Nephron (organoid): ENCODE results near the gene DOCK1.

Source experiments
- H3K27ac Mint-ChIP-seq, 3 experiments: 2 replicates each; pipeline ENCODE4 v1.8.0; 2020; ENCODE audit warnings: mixed read lengths in 3 of 3, mild to moderate bottlenecking in 2 of 3, moderate library complexity in 1 of 3
- H3K27me3 Mint-ChIP-seq: 2 replicates; pipeline ENCODE4 v1.8.0; 2021; ENCODE audit warnings: low read depth, mild to moderate bottlenecking, moderate library complexity, mixed read lengths
- H3K36me3 Mint-ChIP-seq: 2 replicates; pipeline ENCODE4 v1.8.0; 2020; ENCODE audit warnings: low read depth, mixed read lengths
- H3K4me1 Mint-ChIP-seq: 2 replicates; pipeline ENCODE4 v1.8.0; 2020; ENCODE audit warnings: mixed read lengths
- H3K4me3 Mint-ChIP-seq, 3 experiments: 2 replicates each; pipeline ENCODE4 v1.8.0; 2020; ENCODE audit warnings: mild to moderate bottlenecking in 3 of 3, mixed read lengths in 3 of 3, moderate library complexity in 2 of 3
- H3K9me3 Mint-ChIP-seq: 2 replicates; pipeline ENCODE4 v1.8.0; 2020; ENCODE audit warnings: mixed read lengths
- TF ChIP-seq, protein P1 (sequence below), 3 experiments: fragments of 200-600 bp; sonication (generic); IDR thresholded peaks; one replicate each; pipeline ENCODE4 v1.5.0; 2021; ENCODE audit warnings: antibody characterized with exemption in 3 of 3; ENCODE audit not compliant: unreplicated experiment in 3 of 3

The DOCK1 gene

DNA sequence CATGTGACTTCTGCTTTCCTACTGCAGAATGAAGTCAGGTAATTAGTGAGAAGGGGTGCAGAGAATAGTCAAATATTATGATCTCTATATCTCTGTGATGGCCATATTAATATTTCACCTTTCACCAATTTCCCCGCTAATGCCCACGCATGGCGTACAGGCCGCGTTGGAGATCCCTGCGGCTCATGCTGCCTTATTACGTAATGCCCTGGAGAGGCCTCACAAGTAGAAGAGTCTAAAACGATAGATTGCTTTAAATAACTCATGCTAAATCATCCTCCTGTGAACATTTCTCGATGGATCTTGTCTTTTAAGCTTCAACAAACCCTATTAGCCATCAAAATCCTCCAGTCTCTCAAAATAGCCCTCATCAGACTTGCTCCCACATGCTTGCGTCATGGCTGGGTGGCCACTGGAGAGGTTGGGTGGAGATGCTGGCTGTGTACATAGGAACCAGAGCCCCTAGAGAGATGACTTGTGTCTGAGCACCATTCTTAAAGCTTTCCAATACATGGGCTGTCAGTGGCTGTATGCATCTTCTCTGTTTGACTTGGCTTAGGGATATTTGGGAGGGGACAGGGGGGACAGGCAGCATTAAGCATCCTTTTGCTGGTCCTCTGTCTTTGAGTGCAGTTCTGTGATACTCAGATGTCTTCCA is 370.7 kb downstream of the DOCK1 start:
- H3K4me3 Mint-ChIP-seq, result no peak overlapping the region
- H3K27ac Mint-ChIP-seq, result no peak overlapping the region
- H3K9me3 Mint-ChIP-seq, result no peaks in the 10 kb centered on the region
- peaks cover 53% of the 10 kb centered on the region for H3K36me3 Mint-ChIP-seq
- TF ChIP-seq, protein P1, sequence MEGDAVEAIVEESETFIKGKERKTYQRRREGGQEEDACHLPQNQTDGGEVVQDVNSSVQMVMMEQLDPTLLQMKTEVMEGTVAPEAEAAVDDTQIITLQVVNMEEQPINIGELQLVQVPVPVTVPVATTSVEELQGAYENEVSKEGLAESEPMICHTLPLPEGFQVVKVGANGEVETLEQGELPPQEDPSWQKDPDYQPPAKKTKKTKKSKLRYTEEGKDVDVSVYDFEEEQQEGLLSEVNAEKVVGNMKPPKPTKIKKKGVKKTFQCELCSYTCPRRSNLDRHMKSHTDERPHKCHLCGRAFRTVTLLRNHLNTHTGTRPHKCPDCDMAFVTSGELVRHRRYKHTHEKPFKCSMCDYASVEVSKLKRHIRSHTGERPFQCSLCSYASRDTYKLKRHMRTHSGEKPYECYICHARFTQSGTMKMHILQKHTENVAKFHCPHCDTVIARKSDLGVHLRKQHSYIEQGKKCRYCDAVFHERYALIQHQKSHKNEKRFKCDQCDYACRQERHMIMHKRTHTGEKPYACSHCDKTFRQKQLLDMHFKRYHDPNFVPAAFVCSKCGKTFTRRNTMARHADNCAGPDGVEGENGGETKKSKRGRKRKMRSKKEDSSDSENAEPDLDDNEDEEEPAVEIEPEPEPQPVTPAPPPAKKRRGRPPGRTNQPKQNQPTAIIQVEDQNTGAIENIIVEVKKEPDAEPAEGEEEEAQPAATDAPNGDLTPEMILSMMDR (IDR thresholded peaks at IDR 0.05; ENCODE audit: unreplicated experiment in 3 of 3), result no peak
- no peaks in the 10 kb centered on the region for H3K27me3 Mint-ChIP-seq
- H3K4me1 Mint-ChIP-seq, result no peaks in the 10 kb centered on the region

DNA sequence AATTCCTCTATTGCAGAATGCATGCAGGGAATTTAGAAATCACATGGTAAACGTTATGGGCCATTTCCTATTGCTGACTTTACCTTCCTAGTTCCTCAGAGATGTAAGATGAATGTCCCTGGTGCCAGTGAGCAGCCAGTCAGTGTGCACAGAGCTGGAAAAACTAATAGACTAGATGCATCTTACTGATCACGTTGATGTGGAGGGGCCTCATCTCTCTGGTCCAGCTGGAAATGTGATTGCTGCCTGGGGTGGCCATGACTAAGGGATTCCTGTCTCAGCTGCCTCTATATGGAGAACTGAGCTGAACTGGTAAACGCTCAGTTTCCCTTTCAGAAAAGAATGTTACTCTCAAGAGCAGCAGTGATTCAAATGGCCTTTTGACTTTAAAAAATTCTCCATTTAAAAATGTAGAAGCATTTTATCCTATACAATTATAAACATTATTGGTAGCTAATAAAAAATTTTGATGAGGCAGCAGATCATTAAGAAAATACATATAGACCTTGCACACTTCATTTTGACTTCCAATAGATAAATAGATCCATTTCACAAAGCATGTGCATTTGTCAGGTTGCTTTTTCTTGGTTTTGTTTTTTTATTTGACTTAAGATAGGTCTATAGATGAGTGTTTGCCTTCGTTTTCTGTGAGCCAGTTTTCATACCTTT is 371.7 kb downstream of the DOCK1 start:
- Mint-ChIP-seq H3K36me3 (peaks cover 57% of the 10 kb centered on the region), H3K9me3 (no peaks in the 10 kb centered on the region), H3K27me3 (no peaks in the 10 kb centered on the region), H3K4me3 (no peak overlapping the region), H3K4me1 (no peaks in the 10 kb centered on the region), H3K27ac (no peak overlapping the region)
- TF ChIP-seq, protein P1 (IDR thresholded peaks at IDR 0.05; ENCODE audit: unreplicated experiment in 3 of 3), result no peak

DNA sequence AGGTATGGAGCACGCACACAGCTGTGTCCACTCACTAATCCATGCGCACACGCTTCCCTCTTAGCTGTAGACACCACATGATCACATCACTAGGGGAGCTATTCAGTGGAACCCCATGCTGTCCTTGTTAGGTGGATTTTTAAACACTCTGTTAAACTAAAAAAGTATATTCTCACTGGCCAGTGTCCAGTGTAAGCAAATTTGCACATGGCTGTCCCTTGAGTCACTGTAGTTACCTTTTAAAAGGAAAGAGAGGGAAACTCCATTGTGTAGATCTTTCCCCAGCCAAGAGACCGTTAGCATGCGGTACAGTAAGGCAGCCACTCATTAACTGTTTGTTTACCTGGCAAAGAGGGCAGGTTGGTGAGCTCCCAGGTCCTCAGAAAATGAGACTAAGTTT is 372.8 kb downstream of the DOCK1 start:
- Mint-ChIP-seq H3K4me1 (no peaks in the 10 kb centered on the region), H3K36me3 (peaks cover 54% of the 10 kb centered on the region)

DNA sequence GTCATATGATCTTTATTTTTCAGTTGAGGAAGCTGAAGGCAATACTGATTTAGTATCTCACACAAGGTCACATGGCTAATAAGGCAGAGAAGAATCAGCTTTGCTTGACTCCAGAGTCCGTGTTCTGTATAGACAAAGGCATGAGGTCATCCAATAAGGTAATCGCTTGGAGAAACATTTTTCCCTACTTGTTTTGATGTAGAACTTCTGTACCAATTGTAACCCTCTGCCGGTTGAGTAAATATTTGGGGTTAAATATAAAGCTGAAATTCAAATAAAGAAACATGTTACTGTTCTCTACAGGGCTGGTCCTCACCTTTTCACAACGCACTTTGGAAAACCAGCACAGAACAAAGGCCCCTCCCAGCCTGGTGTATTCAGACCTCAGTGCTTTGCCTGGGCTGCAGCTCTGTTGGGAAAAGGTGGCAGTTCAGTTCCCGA is 374.1 kb downstream of the DOCK1 start:
- H3K9me3 Mint-ChIP-seq, result no peaks in the 10 kb centered on the region
- TF ChIP-seq, protein P1 (IDR thresholded peaks at IDR 0.05; ENCODE audit: unreplicated experiment in 3 of 3), result no peak
- H3K4me3 Mint-ChIP-seq, result no peak overlapping the region
- H3K4me1 Mint-ChIP-seq, result peaks cover 6% of the 10 kb centered on the region
- no peaks in the 10 kb centered on the region for H3K27me3 Mint-ChIP-seq
- peaks cover 55% of the 10 kb centered on the region for H3K36me3 Mint-ChIP-seq
- no peak overlapping the region for H3K27ac Mint-ChIP-seq

More for the DNA sequence above, 372.8 kb downstream of the DOCK1 start:
- Mint-ChIP-seq H3K4me3 (no peak overlapping the region), H3K27ac (peak overlapping the region; percentile 22 to 72 (median 33)), H3K9me3 (no peaks in the 10 kb centered on the region), H3K27me3 (no peaks in the 10 kb centered on the region)
- TF ChIP-seq, protein P1 (IDR thresholded peaks at IDR 0.05; ENCODE audit: unreplicated experiment in 3 of 3), result no peak

DNA sequence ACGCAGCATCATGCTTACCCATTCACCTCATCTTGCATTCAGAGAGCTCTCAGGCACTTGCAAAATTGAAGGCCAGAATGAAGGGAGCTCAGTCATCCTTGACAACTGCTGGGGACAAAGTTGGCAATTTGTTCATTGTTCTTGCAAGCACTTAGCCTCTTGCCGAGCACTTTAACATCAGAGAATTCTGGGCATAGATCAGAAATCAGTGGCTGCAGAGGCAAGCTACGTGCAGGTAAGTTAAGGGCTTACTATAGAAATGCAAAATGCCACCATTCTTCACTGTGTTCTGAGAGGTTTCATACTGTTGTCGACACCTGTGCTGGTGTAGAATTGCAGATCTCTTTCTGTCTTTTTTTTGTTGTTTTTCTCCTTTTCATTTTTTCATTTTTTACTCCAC is 375.2 kb downstream of the DOCK1 start:
- peaks cover 52% of the 10 kb centered on the region for H3K36me3 Mint-ChIP-seq
- H3K27ac Mint-ChIP-seq, result no peak overlapping the region
- H3K27me3 Mint-ChIP-seq, result no peaks in the 10 kb centered on the region
- H3K9me3 Mint-ChIP-seq, result peaks cover 2% of the 10 kb centered on the region
- TF ChIP-seq, protein P1 (IDR thresholded peaks at IDR 0.05; ENCODE audit: unreplicated experiment in 3 of 3), result no peak
- peaks cover 6% of the 10 kb centered on the region for H3K4me1 Mint-ChIP-seq
- no peak overlapping the region for H3K4me3 Mint-ChIP-seq

DNA sequence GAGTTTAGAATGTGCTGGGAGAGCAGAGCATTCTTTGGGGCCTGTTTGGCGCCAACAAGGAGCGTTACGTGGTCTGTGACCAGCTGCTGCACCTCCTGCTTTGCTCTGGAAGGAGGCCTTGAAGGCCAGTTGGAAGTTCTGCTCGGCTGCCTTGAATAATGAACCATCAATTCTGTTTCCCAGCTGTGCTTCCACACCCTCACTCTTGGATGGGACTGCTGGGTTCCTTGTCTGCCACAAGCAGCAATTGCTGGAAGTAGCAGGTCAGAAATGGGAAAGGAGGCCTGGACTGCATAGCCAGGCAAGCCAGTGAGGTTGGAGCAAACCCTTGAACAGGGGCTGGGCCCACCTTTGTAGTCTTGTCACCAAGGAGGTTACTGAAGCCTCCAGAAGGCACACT is 377.8 kb downstream of the DOCK1 start:
- Mint-ChIP-seq H3K9me3 (peaks cover 11% of the 10 kb centered on the region), H3K4me3 (no peak overlapping the region), H3K4me1 (peaks cover 6% of the 10 kb centered on the region), H3K27me3 (no peaks in the 10 kb centered on the region), H3K36me3 (peaks cover 67% of the 10 kb centered on the region), H3K27ac (no peak overlapping the region)
- TF ChIP-seq, protein P1 (IDR thresholded peaks at IDR 0.05; ENCODE audit: unreplicated experiment in 3 of 3), result no peak
